Duodenal mucosa (tissue), 2 donors: Measurements from ENCODE around the gene VAV2.
"Not testable (repeated sequence)": the region's sequence is repeated elsewhere in the genome, so short reads cannot be mapped to it uniquely, and the experiment has no call there.

Source experiments
- H3K27ac ChIP-seq: one replicate; pipeline ENCODE4 v1.7.0; 2013; ENCODE audit warnings: low read depth, low read length
- H3K27me3 ChIP-seq, 2 donors: one replicate each; pipeline ENCODE4 v1.7.0; 2013; ENCODE audit warnings: low read length in 2 of 2, control low read depth in 1 of 2; ENCODE audit not compliant: insufficient read depth in 2 of 2, control insufficient read depth in 1 of 2
- H3K36me3 ChIP-seq, 2 donors: one replicate each; pipeline ENCODE4 v1.7.0; 2013; ENCODE audit warnings: low read length in 2 of 2, control low read depth in 1 of 2; ENCODE audit not compliant: insufficient read depth in 2 of 2, control insufficient read depth in 1 of 2
- H3K4me1 ChIP-seq, 2 donors: one replicate each; pipeline ENCODE4 v1.7.0; 2013; ENCODE audit warnings: low read length in 2 of 2, control low read depth in 1 of 2; ENCODE audit not compliant: insufficient read depth in 2 of 2, control insufficient read depth in 1 of 2
- H3K4me3 ChIP-seq, 2 donors: one replicate each; pipeline ENCODE4 v1.7.0; 2013; ENCODE audit warnings: low read length in 2 of 2, low read depth in 1 of 2
- H3K9ac ChIP-seq, 2 donors: one replicate each; pipeline ENCODE4 v1.7.0; 2013; ENCODE audit warnings: low read length in 2 of 2, low read depth in 1 of 2
- H3K9me3 ChIP-seq, 2 donors: one replicate each; pipeline ENCODE4 v1.7.0; 2013; ENCODE audit warnings: low read length in 2 of 2, control low read depth in 1 of 2; ENCODE audit not compliant: control insufficient read depth in 1 of 2

Gene VAV2

DNA sequence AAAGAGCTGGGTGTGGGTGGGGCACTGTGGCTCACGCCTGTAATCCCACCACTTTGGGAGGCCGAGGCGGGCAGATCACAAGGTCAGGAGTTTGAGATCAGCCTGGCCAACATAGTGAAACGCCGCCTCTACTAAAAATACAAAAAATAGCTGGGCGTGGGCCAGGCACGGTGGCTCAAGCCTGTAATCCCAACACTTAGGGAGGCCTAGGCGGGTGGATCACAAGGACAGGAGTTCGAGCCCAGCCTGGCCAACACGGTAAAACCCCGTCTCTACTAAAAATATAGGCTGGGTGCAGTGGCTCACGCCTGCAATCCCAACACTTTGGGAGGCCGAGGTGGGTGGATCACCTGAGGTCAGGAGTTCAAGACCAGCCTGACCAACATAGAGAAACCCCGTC is 3.4 kb downstream of the VAV2 start:
- H3K9ac ChIP-seq = not testable (repeated sequence)

GRCh38 chr9:133987946-133988665 is 4.0 kb downstream of the VAV2 start:
- H3K9ac ChIP-seq = no peak overlapping the region
- H3K36me3 ChIP-seq = no peaks in the 10 kb centered on the region
- H3K4me1 ChIP-seq = peaks cover 18 to 19% of the 10 kb centered on the region in 2 donors
- H3K4me3 ChIP-seq = no peak overlapping the region
- H3K27ac ChIP-seq = no peak overlapping the region
- H3K27me3 ChIP-seq = no peaks in the 10 kb centered on the region
- no peaks in the 10 kb centered on the region for H3K9me3 ChIP-seq

More for the DNA sequence above, 3.4 kb downstream of the VAV2 start:
- not testable (repeated sequence) for H3K27me3 ChIP-seq, H3K36me3 ChIP-seq, H3K27ac ChIP-seq, H3K9me3 ChIP-seq, H3K4me3 ChIP-seq
- peaks cover 24 to 26% of the 10 kb centered on the region in 2 donors for H3K4me1 ChIP-seq

GRCh38 chr9:133987446-133987788 is 4.7 kb downstream of the VAV2 start:
- no peak overlapping the region for H3K4me3 ChIP-seq
- H3K9ac ChIP-seq = no peak overlapping the region
- no peaks in the 10 kb centered on the region for H3K36me3 ChIP-seq
- no peaks in the 10 kb centered on the region for H3K27me3 ChIP-seq
- H3K9me3 ChIP-seq = no peaks in the 10 kb centered on the region
- no peak overlapping the region for H3K27ac ChIP-seq
- H3K4me1 ChIP-seq = peaks cover 17% of the 10 kb centered on the region in 2 donors

- Histone ChIP-seq H3K4me3 (no peak overlapping the region), H3K27ac (no peak overlapping the region), H3K36me3 (no peaks in the 10 kb centered on the region), H3K4me1 (peaks cover 17% of the 10 kb centered on the region in 2 donors), H3K27me3 (no peaks in the 10 kb centered on the region), H3K9ac (no peak overlapping the region), H3K9me3 (no peaks in the 10 kb centered on the region)
Observed at GRCh38 chr9:133986774-133987445, 5.2 kb downstream of the VAV2 start.

DNA sequence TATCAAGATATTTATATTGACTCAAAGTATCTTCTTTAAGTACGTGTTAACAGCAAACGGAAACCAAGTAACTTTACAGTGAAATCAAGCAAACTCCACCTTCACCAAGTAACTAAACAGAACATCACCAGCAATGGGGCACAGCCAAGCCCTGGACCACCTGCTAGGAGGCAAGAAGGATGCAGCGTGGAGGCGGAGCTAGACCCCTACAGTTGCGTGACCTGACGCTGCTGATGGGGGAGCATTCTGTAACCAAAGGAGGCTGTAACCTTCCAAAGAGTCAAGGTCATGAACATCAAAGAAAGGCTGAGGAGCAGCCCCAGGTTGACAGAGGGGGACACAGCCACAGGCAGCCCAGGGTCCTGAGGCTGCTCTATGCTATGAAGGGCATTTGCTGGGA is 6.1 kb downstream of the VAV2 start:
- Histone ChIP-seq H3K9me3 (no peaks in the 10 kb centered on the region), H3K27ac (no peak overlapping the region), H3K9ac (no peak overlapping the region), H3K27me3 (no peaks in the 10 kb centered on the region), H3K4me1 (peaks cover 15 to 17% of the 10 kb centered on the region in 2 donors), H3K36me3 (no peaks in the 10 kb centered on the region), H3K4me3 (no peak overlapping the region)

GRCh38 chr9:133982971-133983720 is 9.0 kb downstream of the VAV2 start:
- H3K27ac ChIP-seq = no peak overlapping the region
- no peak overlapping the region for H3K4me3 ChIP-seq
- peaks cover 14 to 22% of the 10 kb centered on the region in 2 donors for H3K4me1 ChIP-seq
- no peaks in the 10 kb centered on the region for H3K36me3 ChIP-seq
- no peaks in the 10 kb centered on the region for H3K27me3 ChIP-seq
- H3K9ac ChIP-seq = no peak overlapping the region
- no peaks in the 10 kb centered on the region for H3K9me3 ChIP-seq

DNA sequence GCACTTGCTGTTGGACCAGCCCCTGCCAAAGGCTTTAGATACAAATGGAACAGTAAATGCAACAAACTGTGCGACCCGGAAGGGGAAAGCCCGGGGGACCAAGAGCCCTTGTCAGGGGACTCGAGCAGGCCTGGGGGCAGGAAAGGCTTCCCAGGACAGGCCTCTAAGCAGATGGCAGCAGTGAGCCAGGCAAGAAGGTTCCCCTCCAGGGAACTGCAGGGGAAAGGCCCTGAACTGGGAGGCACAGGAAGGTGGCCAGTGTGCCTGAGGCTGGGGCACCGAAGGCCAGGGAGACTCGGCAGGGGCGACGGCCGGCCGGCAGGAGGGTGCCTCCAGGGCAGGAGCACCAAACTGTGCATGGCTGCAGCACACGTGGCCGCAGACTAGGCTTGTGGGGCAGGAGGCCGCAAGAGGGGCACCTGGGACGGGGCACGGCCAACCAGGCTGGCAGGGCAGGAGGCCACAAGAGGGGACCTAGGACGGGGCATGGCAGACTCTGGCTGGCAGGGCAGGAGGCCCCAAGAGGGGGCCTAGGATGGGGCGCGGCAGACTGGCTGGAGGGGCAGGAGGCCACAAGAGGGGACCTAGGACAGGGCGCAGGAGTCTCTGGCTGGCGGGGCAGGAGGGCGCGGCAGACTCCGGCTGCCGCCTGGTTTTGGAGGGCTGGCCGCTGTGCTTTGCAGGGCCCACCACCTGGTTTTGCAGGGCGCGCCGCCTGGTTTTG is 10.0 kb downstream of the VAV2 start:
- Histone ChIP-seq H3K27me3 (no peaks in the 10 kb centered on the region), H3K4me3 (no peak overlapping the region), H3K36me3 (peaks cover 0 to 4% of the 10 kb centered on the region in 2 donors), H3K9me3 (no peaks in the 10 kb centered on the region), H3K9ac (no peak overlapping the region), H3K27ac (no peak overlapping the region), H3K4me1 (peaks cover 8 to 27% of the 10 kb centered on the region in 2 donors)

DNA sequence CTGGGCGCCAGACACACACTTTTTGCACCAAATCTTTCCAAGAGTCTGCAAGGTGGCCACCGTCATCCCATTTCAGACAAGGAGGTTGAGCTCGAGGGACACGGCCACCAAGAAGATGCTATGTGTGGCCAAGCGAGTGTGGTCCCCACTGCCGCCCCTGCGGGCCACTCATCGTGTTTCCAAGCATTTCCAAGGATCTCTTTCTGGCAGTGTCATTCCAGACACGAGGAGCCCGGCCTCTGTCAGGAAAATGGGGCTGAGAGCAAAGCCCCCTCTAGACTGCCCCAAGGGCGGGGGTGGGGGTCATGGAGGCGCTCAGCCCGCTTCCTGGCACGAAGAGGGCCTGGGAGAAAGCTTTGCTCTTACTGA is 10.6 kb downstream of the VAV2 start:
- peaks cover 7 to 32% of the 10 kb centered on the region in 2 donors for H3K4me1 ChIP-seq
- H3K4me3 ChIP-seq = no peak overlapping the region
- H3K36me3 ChIP-seq = peaks cover 0 to 4% of the 10 kb centered on the region in 2 donors
- no peaks in the 10 kb centered on the region for H3K27me3 ChIP-seq
- H3K9ac ChIP-seq = no peak overlapping the region
- no peak overlapping the region for H3K27ac ChIP-seq
- H3K9me3 ChIP-seq = no peaks in the 10 kb centered on the region

- H3K4me3 ChIP-seq = no peak overlapping the region
- H3K9me3 ChIP-seq = no peaks in the 10 kb centered on the region
- H3K9ac ChIP-seq = no peak overlapping the region
- peaks cover 0 to 4% of the 10 kb centered on the region in 2 donors for H3K36me3 ChIP-seq
- peaks cover 7 to 33% of the 10 kb centered on the region in 2 donors for H3K4me1 ChIP-seq
- H3K27me3 ChIP-seq = no peaks in the 10 kb centered on the region
- H3K27ac ChIP-seq = no peak overlapping the region
Observed at GRCh38 chr9:133980864-133981588, 11.1 kb downstream of the VAV2 start.
